ENCODE data around the gene NDUFS6.

NDUFS6 gene

GRCh38 chr5:1801967-1802295 lies 724 bp downstream of the NDUFS6 start:
- WGBS (ENCODE audit: extremely low coverage, insufficient coverage, insufficient read length) = no CpG with 5 or more reads among the region's 7 CpGs
- Histone ChIP-seq H3K14ac (ENCODE audit: low read length) (no peak overlapping the region), H3K4ac (ENCODE audit: low read depth, low read length) (peak overlapping the region; percentile 28), H3K79me1 (ENCODE audit: low read length) (peaks cover 14% of the 10 kb centered on the region), H3K4me3 (ENCODE audit: low read depth, low read length) (no peak overlapping the region), H4K12ac (ENCODE audit: low read depth, low read length) (no peak overlapping the region), H4K8ac (ENCODE audit: low read depth, low read length) (no peak overlapping the region), H3K27me3 (ENCODE audit: insufficient read depth, low read length) (no peaks in the 10 kb centered on the region), H3K27ac (ENCODE audit: low read depth, low read length) (no peak overlapping the region), H2BK5ac (ENCODE audit: low read depth, low read length, poor library complexity) (no peak overlapping the region), H3K9me3 (ENCODE audit: insufficient read depth, low read depth, low read length) (peaks cover 2% of the 10 kb centered on the region), H3K23ac (ENCODE audit: low read length) (no peak overlapping the region), H2BK12ac (ENCODE audit: low read length) (no peak overlapping the region), H2BK120ac (ENCODE audit: insufficient read depth, low read length, poor library complexity) (no peak overlapping the region), H3K9ac (ENCODE audit: low read length) (no peak overlapping the region), H3K18ac (ENCODE audit: low read length) (no peak overlapping the region), H3K36me3 (ENCODE audit: control insufficient read depth in 1 of 2, insufficient read depth in 2 of 2, low read length in 2 of 2) (peaks cover 46 to 52% of the 10 kb centered on the region in 2 experiments), H2AK5ac (ENCODE audit: low read length) (no peak overlapping the region), H2AFZ (ENCODE audit: insufficient read depth, low read length, poor library complexity) (no peak overlapping the region), H4K91ac (ENCODE audit: low read depth, low read length) (no peak overlapping the region), H3K4me2 (ENCODE audit: low read length) (peak overlapping the region; percentile 77), H3K79me2 (ENCODE audit: control insufficient read depth, insufficient read depth, low read length, poor library complexity) (peaks cover 10% of the 10 kb centered on the region), H3K4me1 (ENCODE audit: control insufficient read depth in 1 of 2, insufficient read depth in 2 of 2, low read length in 2 of 2) (peaks cover 3 to 8% of the 10 kb centered on the region in 2 experiments)
- peak in 1 of 2 donors; percentile 11 for DNase-seq

GRCh38 chr5:1803192-1803591 lies 2.0 kb downstream of the NDUFS6 start:
- H3K23ac ChIP-seq (ENCODE audit: low read length) = no peak overlapping the region
- no peak overlapping the region for H2BK120ac ChIP-seq (ENCODE audit: insufficient read depth, low read length, poor library complexity)
- peaks cover 44 to 51% of the 10 kb centered on the region in 2 experiments for H3K36me3 ChIP-seq (ENCODE audit: control insufficient read depth in 1 of 2, insufficient read depth in 2 of 2, low read length in 2 of 2)
- H3K27me3 ChIP-seq (ENCODE audit: insufficient read depth, low read length) = no peaks in the 10 kb centered on the region
- peaks cover 7 to 8% of the 10 kb centered on the region in 2 experiments for H3K4me1 ChIP-seq (ENCODE audit: control insufficient read depth in 1 of 2, insufficient read depth in 2 of 2, low read length in 2 of 2)
- H3K9ac ChIP-seq (ENCODE audit: low read length) = no peak overlapping the region
- H3K4me2 ChIP-seq (ENCODE audit: low read length) = no peak overlapping the region
- no peak overlapping the region for H2BK12ac ChIP-seq (ENCODE audit: low read length)
- H2AK5ac ChIP-seq (ENCODE audit: low read length) = no peak overlapping the region
- H4K12ac ChIP-seq (ENCODE audit: low read depth, low read length) = no peak overlapping the region
- no peak overlapping the region for H3K27ac ChIP-seq (ENCODE audit: low read depth, low read length)
- H3K14ac ChIP-seq (ENCODE audit: low read length) = no peak overlapping the region
- H3K79me1 ChIP-seq (ENCODE audit: low read length) = peaks cover 14% of the 10 kb centered on the region
- peaks cover 10% of the 10 kb centered on the region for H3K79me2 ChIP-seq (ENCODE audit: control insufficient read depth, insufficient read depth, low read length, poor library complexity)
- no peak overlapping the region for H3K4me3 ChIP-seq (ENCODE audit: low read depth, low read length)
- H4K91ac ChIP-seq (ENCODE audit: low read depth, low read length) = no peak overlapping the region
- H4K8ac ChIP-seq (ENCODE audit: low read depth, low read length) = no peak overlapping the region
- no peak overlapping the region for H2AFZ ChIP-seq (ENCODE audit: insufficient read depth, low read length, poor library complexity)
- DNase-seq = no peak
- peaks cover 4% of the 10 kb centered on the region for H3K9me3 ChIP-seq (ENCODE audit: insufficient read depth, low read depth, low read length)
- no CpG with 5 or more reads among the region's 1 CpG for WGBS (ENCODE audit: extremely low coverage, insufficient coverage, insufficient read length)
- no peak overlapping the region for H3K18ac ChIP-seq (ENCODE audit: low read length)
- no peak overlapping the region for H2BK5ac ChIP-seq (ENCODE audit: low read depth, low read length, poor library complexity)
- H3K4ac ChIP-seq (ENCODE audit: low read depth, low read length) = no peak overlapping the region

- no peak for DNase-seq
- Histone ChIP-seq H3K14ac (ENCODE audit: low read length) (no peak overlapping the region), H4K12ac (ENCODE audit: low read depth, low read length) (no peak overlapping the region), H3K79me2 (ENCODE audit: control insufficient read depth, insufficient read depth, low read length, poor library complexity) (peaks cover 9% of the 10 kb centered on the region), H3K4me3 (ENCODE audit: low read depth, low read length) (no peak overlapping the region), H3K4me1 (ENCODE audit: control insufficient read depth in 1 of 2, insufficient read depth in 2 of 2, low read length in 2 of 2) (peaks cover 4 to 5% of the 10 kb centered on the region in 2 experiments), H3K27me3 (ENCODE audit: insufficient read depth, low read length) (no peaks in the 10 kb centered on the region), H3K23ac (ENCODE audit: low read length) (no peak overlapping the region), H2AK5ac (ENCODE audit: low read length) (no peak overlapping the region), H2BK5ac (ENCODE audit: low read depth, low read length, poor library complexity) (no peak overlapping the region), H2BK120ac (ENCODE audit: insufficient read depth, low read length, poor library complexity) (no peak overlapping the region), H3K18ac (ENCODE audit: low read length) (no peak overlapping the region), H3K4me2 (ENCODE audit: low read length) (no peak overlapping the region), H3K9ac (ENCODE audit: low read length) (no peak overlapping the region), H3K27ac (ENCODE audit: low read depth, low read length) (no peak overlapping the region), H3K9me3 (ENCODE audit: insufficient read depth, low read depth, low read length) (peaks cover 4% of the 10 kb centered on the region), H3K79me1 (ENCODE audit: low read length) (peaks cover 14% of the 10 kb centered on the region), H2BK12ac (ENCODE audit: low read length) (no peak overlapping the region), H4K8ac (ENCODE audit: low read depth, low read length) (no peak overlapping the region), H3K36me3 (ENCODE audit: control insufficient read depth in 1 of 2, insufficient read depth in 2 of 2, low read length in 2 of 2) (peaks cover 42 to 52% of the 10 kb centered on the region in 2 experiments), H3K4ac (ENCODE audit: low read depth, low read length) (no peak overlapping the region), H4K91ac (ENCODE audit: low read depth, low read length) (no peak overlapping the region), H2AFZ (ENCODE audit: insufficient read depth, low read length, poor library complexity) (no peak overlapping the region)
- no CpG with 5 or more reads among the region's 15 CpGs for WGBS (ENCODE audit: extremely low coverage, insufficient coverage, insufficient read length)
Measured at GRCh38 chr5:1804001-1804690, 2.9 kb downstream of the NDUFS6 start.

GRCh38 chr5:1805326-1805725 lies 4.1 kb downstream of the NDUFS6 start:
- H3K27me3 ChIP-seq (ENCODE audit: insufficient read depth, low read length) = no peaks in the 10 kb centered on the region
- no peak overlapping the region for H3K4ac ChIP-seq (ENCODE audit: low read depth, low read length)
- WGBS (ENCODE audit: extremely low coverage, insufficient coverage, insufficient read length) = no CpG with 5 or more reads among the region's 4 CpGs
- no peak overlapping the region for H3K9ac ChIP-seq (ENCODE audit: low read length)
- H4K12ac ChIP-seq (ENCODE audit: low read depth, low read length) = no peak overlapping the region
- H3K4me1 ChIP-seq (ENCODE audit: control insufficient read depth in 1 of 2, insufficient read depth in 2 of 2, low read length in 2 of 2) = peaks cover 4% of the 10 kb centered on the region in 2 experiments
- H3K79me2 ChIP-seq (ENCODE audit: control insufficient read depth, insufficient read depth, low read length, poor library complexity) = peaks cover 6% of the 10 kb centered on the region
- no peak overlapping the region for H4K8ac ChIP-seq (ENCODE audit: low read depth, low read length)
- no peak overlapping the region for H3K27ac ChIP-seq (ENCODE audit: low read depth, low read length)
- peaks cover 7% of the 10 kb centered on the region for H3K79me1 ChIP-seq (ENCODE audit: low read length)
- no peak overlapping the region for H3K23ac ChIP-seq (ENCODE audit: low read length)
- H2AK5ac ChIP-seq (ENCODE audit: low read length) = no peak overlapping the region
- H3K4me2 ChIP-seq (ENCODE audit: low read length) = no peak overlapping the region
- peaks cover 52 to 64% of the 10 kb centered on the region in 2 experiments for H3K36me3 ChIP-seq (ENCODE audit: control insufficient read depth in 1 of 2, insufficient read depth in 2 of 2, low read length in 2 of 2)
- H4K91ac ChIP-seq (ENCODE audit: low read depth, low read length) = no peak overlapping the region
- H3K18ac ChIP-seq (ENCODE audit: low read length) = no peak overlapping the region
- no peak overlapping the region for H2BK120ac ChIP-seq (ENCODE audit: insufficient read depth, low read length, poor library complexity)
- peaks cover 4% of the 10 kb centered on the region for H3K9me3 ChIP-seq (ENCODE audit: insufficient read depth, low read depth, low read length)
- H2BK5ac ChIP-seq (ENCODE audit: low read depth, low read length, poor library complexity) = no peak overlapping the region
- H2BK12ac ChIP-seq (ENCODE audit: low read length) = no peak overlapping the region
- no peak for DNase-seq
- no peak overlapping the region for H2AFZ ChIP-seq (ENCODE audit: insufficient read depth, low read length, poor library complexity)
- no peak overlapping the region for H3K14ac ChIP-seq (ENCODE audit: low read length)
- no peak overlapping the region for H3K4me3 ChIP-seq (ENCODE audit: low read depth, low read length)
